HepG2 (cell line): ENCODE data around the gene ZNF771. TPM values are rescaled to one million over a fixed set of nuclear protein-coding genes. Genes with fewer than 3 reads are reported as not detected.
A peak's percentile ranks its signal among the peaks of the same experiment; 100 is the strongest.

Experiments used
- ATF4 ChIP-seq, 2 experiments: fragments of 450-650 bp in 1 of 2; sonication (generic) in 1 of 2; formaldehyde crosslinking; IDR thresholded peaks; 2 replicates each; pipeline versions ENCODE4 v1.5.0 to v1.8.0; 2020 to 2022; ENCODE audit warnings: mild to moderate bottlenecking in 1 of 2, missing genetic modification reagents in 1 of 2
- CAMTA2 ChIP-seq: sonication (generic); formaldehyde crosslinking; IDR thresholded peaks from 2 replicates; pipeline ENCODE4 v1.4.0; 2020; ENCODE audit warnings: mild to moderate bottlenecking, missing genetic modification reagents, borderline replicate concordance
- CBX5 ChIP-seq: sonication (generic); formaldehyde crosslinking; IDR thresholded peaks from 2 replicates; pipeline ENCODE4 v1.4.0; 2020; ENCODE audit warnings: missing genetic modification reagents, borderline replicate concordance
- CEBPG ChIP-seq: IDR thresholded peaks from 2 replicates; pipeline ENCODE4 v1.6.1; 2016
- FOSL1 ChIP-seq: sonication (generic); formaldehyde crosslinking; IDR thresholded peaks from 2 replicates; pipeline ENCODE4 v1.9.0; 2021; ENCODE audit warnings: missing genetic modification reagents, borderline replicate concordance
- FOXO1 ChIP-seq: sonication (generic); formaldehyde crosslinking; IDR thresholded peaks from 2 replicates; pipeline ENCODE4 v1.4.0; 2020; ENCODE audit warnings: missing genetic modification reagents
- GTF2F1 ChIP-seq: fragments of 150-350 bp; IDR thresholded peaks from 2 replicates; pipeline ENCODE4 v1.6.1; 2014; ENCODE audit warnings: low read length
- HMGA1 ChIP-seq: sonication (generic); formaldehyde crosslinking; conservative IDR thresholded peaks from 2 replicates; pipeline ENCODE4 v1.4.0; 2020; ENCODE audit warnings: missing genetic modification reagents
- HNRNPH1 ChIP-seq: fragments of 200-400 bp; formaldehyde crosslinking; optimal IDR thresholded peaks from 2 replicates; pipeline ENCODE3; 2017; ENCODE audit warnings: mild to moderate bottlenecking, low read depth, low read length
- MAFF ChIP-seq: IDR thresholded peaks from 2 replicates; pipeline ENCODE4 v1.6.1; 2011; ENCODE audit warnings: low read depth, low read length, improper control_type of control experiment
- MATR3 ChIP-seq: sonication (generic); formaldehyde crosslinking; IDR thresholded peaks from 2 replicates; pipeline ENCODE4 v1.4.0; 2020; ENCODE audit warnings: missing genetic modification reagents
- NR1H2 ChIP-seq: sonication (generic); formaldehyde crosslinking; IDR thresholded peaks from 2 replicates; pipeline ENCODE4 v1.8.1; 2022; ENCODE audit warnings: low read depth, missing genetic modification reagents, borderline replicate concordance
- PLRG1 ChIP-seq: fragments of 450-650 bp; conservative IDR thresholded peaks from 2 replicates; pipeline ENCODE4 v1.6.1; 2016
- SIN3A ChIP-seq: IDR thresholded peaks from 2 replicates; pipeline ENCODE4 v1.6.1; 2011; ENCODE audit warnings: low read depth, mild to moderate bottlenecking, control low read depth, low read length, borderline replicate concordance
- SSRP1 ChIP-seq: IDR thresholded peaks from 2 replicates; pipeline ENCODE4 v1.6.1; 2016; ENCODE audit warnings: control low read depth
- TBX2 ChIP-seq: sonication (generic); formaldehyde crosslinking; IDR thresholded peaks from 2 replicates; pipeline ENCODE4 v1.5.0; 2020; ENCODE audit warnings: missing genetic modification reagents, mild to moderate bottlenecking, borderline replicate concordance
- ZBTB37 ChIP-seq: sonication (generic); formaldehyde crosslinking; IDR thresholded peaks from 2 replicates; pipeline ENCODE4 v1.4.0; 2020; ENCODE audit warnings: mild to moderate bottlenecking, missing genetic modification reagents
- ZFP41 ChIP-seq: sonication (generic); formaldehyde crosslinking; IDR thresholded peaks from 2 replicates; pipeline ENCODE4 v1.4.0; 2020; ENCODE audit warnings: mild to moderate bottlenecking, missing genetic modification reagents, borderline replicate concordance
- ZNF10 ChIP-seq: sonication (generic); formaldehyde crosslinking; IDR thresholded peaks from 2 replicates; pipeline ENCODE4 v1.4.0; 2020; ENCODE audit warnings: mild to moderate bottlenecking, low read depth, missing genetic modification reagents, borderline replicate concordance
- ZNF17 ChIP-seq: sonication (generic); formaldehyde crosslinking; IDR thresholded peaks from 2 replicates; pipeline ENCODE4 v1.5.0; 2020; ENCODE audit warnings: mild to moderate bottlenecking, missing genetic modification reagents
- ZNF230 ChIP-seq: sonication (generic); formaldehyde crosslinking; IDR thresholded peaks from 2 replicates; pipeline ENCODE4 v1.4.0; 2020; ENCODE audit warnings: mild to moderate bottlenecking, missing genetic modification reagents
- ZNF275 ChIP-seq: sonication (generic); formaldehyde crosslinking; IDR thresholded peaks from 2 replicates; pipeline ENCODE4 v1.8.0; 2022; ENCODE audit warnings: missing genetic modification reagents, mild to moderate bottlenecking, inconsistent platforms, borderline replicate concordance
- ZNF44 ChIP-seq: sonication (generic); formaldehyde crosslinking; IDR thresholded peaks from 2 replicates; pipeline ENCODE4 v1.5.1; 2020; ENCODE audit warnings: mild to moderate bottlenecking, missing genetic modification reagents
- ZNF598 ChIP-seq: sonication (generic); formaldehyde crosslinking; IDR thresholded peaks from 2 replicates; pipeline ENCODE4 v1.5.1; 2020; ENCODE audit warnings: mild to moderate bottlenecking, missing genetic modification reagents, borderline replicate concordance
- ZNF607 ChIP-seq: sonication (generic); formaldehyde crosslinking; IDR thresholded peaks from 2 replicates; pipeline ENCODE4 v1.5.1; 2020; ENCODE audit warnings: missing genetic modification reagents, mild to moderate bottlenecking, borderline replicate concordance
- ZNF747 ChIP-seq: sonication (generic); formaldehyde crosslinking; IDR thresholded peaks from 2 replicates; pipeline ENCODE4 v1.8.1; 2023; ENCODE audit warnings: missing genetic modification reagents, mild to moderate bottlenecking, borderline replicate concordance
- ZNF749 ChIP-seq: sonication (generic); formaldehyde crosslinking; IDR thresholded peaks from 2 replicates; pipeline ENCODE4 v1.8.0; 2022; ENCODE audit warnings: mild to moderate bottlenecking, missing genetic modification reagents, moderate library complexity, borderline replicate concordance
- polyA plus RNA-seq, 8 experiments: library from polyadenylated mRNA; depleted of rRNA in 3 of 8; stranded (reverse) in 7 of 8; unstranded in 1 of 8; fragments of >200 nt; fragmentation: Illumina TruSeq in 4 of 8; extraction: Trizol in 4 of 8; gene quantifications; 2 replicates each; pipeline versions ENCODE4 v1.2.1 to v1.2.3, GENCODE V29; 2011 to 2016; ENCODE audit warnings: low read depth in 4 of 8, missing spikeins in 1 of 8, mixed read lengths in 1 of 8; ENCODE audit not compliant: insufficient read depth in 1 of 8
- total RNA-seq, 5 experiments: library from RNA; depleted of rRNA; stranded (reverse); fragments of >200 nt; fragmentation: Illumina TruSeq; extraction: Trizol; gene quantifications; 2 replicates each; pipeline ENCODE4 v1.2.3, GENCODE V29; 2016; ENCODE audit warnings: low read depth in 1 of 5

ZNF771 gene
- total and polyA plus RNA-seq, 2 of the 13 experiments (the other 11 are each of a cell fraction or from before 2014, with no cell fraction given) = 5.0 to 11.8 TPM

GRCh38 chr16:30429678-30430427, 22.4 kb downstream of the ZNF771 start, which contains the start of gene DCTPP1 (continued):
- peak in 1 of 2 experiments; percentile 72; a peak in 1 of 4 replicates for TF ChIP-seq ATF4 (CRISPR knock-in tag; IDR thresholded peaks at IDR 0.05)
- no peak for TF ChIP-seq PLRG1
- TF ChIP-seq NR1H2 = peak; percentile 38; the same call in 1 of the 2 replicates
- TF ChIP-seq ZFP41 (CRISPR knock-in tag) = no peak
- peak; percentile 85 for TF ChIP-seq CEBPG (CRISPR knock-in tag)
- TF ChIP-seq ZNF10 = no peak
- TF ChIP-seq ZNF230 (CRISPR knock-in tag) = peak; percentile 52; the same call in 1 of the 2 replicates
- no peak for TF ChIP-seq ZNF17 (CRISPR knock-in tag)
- TF ChIP-seq ZBTB37 (CRISPR knock-in tag) = peak; percentile 71; the same call in 1 of the 2 replicates
- TF ChIP-seq ZNF607 (CRISPR knock-in tag) = peak; percentile 53; the same call in 1 of the 2 replicates
- no peak for TF ChIP-seq FOSL1 (CRISPR knock-in tag)
- TF ChIP-seq SSRP1 (CRISPR knock-in tag) = 0 out of 2 replicates have a peak, but pooled peaks have one; percentile 43
- TF ChIP-seq ZNF747 (CRISPR knock-in tag) = peak; percentile 88; the same call in 1 of the 2 replicates
- no peak for TF ChIP-seq FOXO1 (CRISPR knock-in tag)
- no peak; the same call in none of the 2 replicates for TF ChIP-seq ZNF598 (CRISPR knock-in tag)
- TF ChIP-seq MAFF = no peak
- peak; percentile 79; the same call in 1 of the 2 replicates for TF ChIP-seq SIN3A
- no peak for TF ChIP-seq HNRNPH1
- TF ChIP-seq CAMTA2 (CRISPR knock-in tag) = no peak; the same call in 1 of the 2 replicates
- TF ChIP-seq ZNF44 (CRISPR knock-in tag) = no peak; the same call in 1 of the 2 replicates
- peak; percentile 30 for TF ChIP-seq ZNF749 (CRISPR knock-in tag)
- TF ChIP-seq HMGA1 (CRISPR knock-in tag) = no peak
- TF ChIP-seq ZNF275 (CRISPR knock-in tag) = peak; percentile 96; the same call in 1 of the 2 replicates
- no peak for TF ChIP-seq GTF2F1
- TF ChIP-seq TBX2 (CRISPR knock-in tag) = peak; percentile 88; the same call in 1 of the 2 replicates
- no peak for TF ChIP-seq MATR3 (CRISPR knock-in tag)
- TF ChIP-seq CBX5 (CRISPR knock-in tag) = peak; percentile 81; the same call in 1 of the 2 replicates
